Fibroblast of lung (primary cell): Measurements from ENCODE around the gene ENTPD3. TPM values are rescaled to one million over a fixed set of nuclear protein-coding genes. Genes with fewer than 3 reads are reported as not detected.

Experiments
- DNase-seq, 2 donors: peaks; one replicate each; pipeline versions ENCODE4 v3.0.0 to v3.0.0-alpha.2; 2010; ENCODE audit warnings: low read depth in 2 of 2
- H2AFZ ChIP-seq: 2 replicates; pipeline ENCODE4 v1.5.1; 2012; ENCODE audit warnings: low read length, control low read depth, inconsistent platforms
- H3K27ac ChIP-seq: 2 replicates; pipeline ENCODE4 v1.5.1; 2011; ENCODE audit warnings: low read length, control low read depth; ENCODE audit not compliant: insufficient read depth
- H3K27me3 ChIP-seq: 2 replicates; pipeline ENCODE4 v1.5.1; 2011; ENCODE audit warnings: mild to moderate bottlenecking, low read length; ENCODE audit not compliant: control insufficient read depth, insufficient read depth
- H3K36me3 ChIP-seq: 2 replicates; pipeline ENCODE4 v1.5.1; 2011; ENCODE audit warnings: low read length; ENCODE audit not compliant: control insufficient read depth, insufficient read depth
- H3K4me1 ChIP-seq: 2 replicates; pipeline ENCODE4 v1.5.1; 2011; ENCODE audit warnings: low read length; ENCODE audit not compliant: control insufficient read depth, insufficient read depth; ENCODE audit errors: extremely low read depth
- H3K4me2 ChIP-seq: 2 replicates; pipeline ENCODE4 v1.5.1; 2011; ENCODE audit warnings: low read length, control low read depth; ENCODE audit not compliant: insufficient read depth; ENCODE audit errors: extremely low read depth
- H3K4me3 ChIP-seq, 4 experiments: fragments of 200-600 bp in 1 of 4; sonication (generic) in 1 of 4; replicated peaks in 1 of 4; 2 replicates each; pipeline ENCODE4 v1.5.1; 2011 to 2016; ENCODE audit warnings: low read length in 4 of 4, low read depth in 3 of 4, mild to moderate bottlenecking in 3 of 4, control low read depth in 2 of 4, inconsistent platforms in 1 of 4, mixed read lengths in 1 of 4; ENCODE audit not compliant: insufficient read depth in 1 of 4; ENCODE audit errors: control extremely low read depth in 1 of 4
- H3K79me2 ChIP-seq: 2 replicates; pipeline ENCODE4 v1.5.1; 2012; ENCODE audit warnings: mild to moderate bottlenecking, low read length, inconsistent platforms; ENCODE audit not compliant: control insufficient read depth, insufficient read depth
- H3K9ac ChIP-seq: 2 replicates; pipeline ENCODE4 v1.5.1; 2011; ENCODE audit warnings: mild to moderate bottlenecking, low read length, control low read depth; ENCODE audit not compliant: insufficient read depth
- H3K9me3 ChIP-seq: 2 replicates; pipeline ENCODE4 v1.5.1; 2012; ENCODE audit warnings: low read depth, low read length; ENCODE audit not compliant: control insufficient read depth, insufficient read depth
- H4K20me1 ChIP-seq: 2 replicates; pipeline ENCODE4 v1.5.1; 2011; ENCODE audit warnings: low read length; ENCODE audit not compliant: control insufficient read depth, insufficient read depth; ENCODE audit errors: extremely low read depth
- EZH2 ChIP-seq: IDR thresholded peaks from 2 replicates; pipeline ENCODE4 v1.5.1; 2012; ENCODE audit warnings: low read length, control low read depth, mild to moderate bottlenecking; ENCODE audit errors: missing control alignments
- polyA plus RNA-seq, 2 donors: library from polyadenylated mRNA; depleted of rRNA in 1 of 2; stranded (reverse) in 1 of 2; unstranded in 1 of 2; fragments of >200 nt; gene quantifications; 2 replicates each; pipeline ENCODE4 v1.2.1, GENCODE V29; 2011 to 2012; ENCODE audit warnings: missing spikeins in 1 of 2
- total RNA-seq: library from RNA; depleted of rRNA; stranded (reverse); fragments of >200 nt; gene quantifications from 2 replicates; pipeline ENCODE4 v1.2.1, GENCODE V29; 2014
- TF ChIP-seq, protein P1 (sequence below), 2 donors: IDR thresholded peaks in 1 of 2; conservative IDR thresholded peaks in 1 of 2; 1 replicate in 1 of 2; 2 replicates in 1 of 2; pipeline ENCODE4 v1.5.1; 2011 to 2012; ENCODE audit warnings: low read length in 2 of 2, control low read depth in 1 of 2, inconsistent platforms in 1 of 2, low read depth in 1 of 2, mild to moderate bottlenecking in 1 of 2

The ENTPD3 gene
- total and polyA plus RNA-seq, 2 donors (not counting 1 experiment from before 2014, with no cell fraction given), result 0.05 TPM; not detected in 1

DNA sequence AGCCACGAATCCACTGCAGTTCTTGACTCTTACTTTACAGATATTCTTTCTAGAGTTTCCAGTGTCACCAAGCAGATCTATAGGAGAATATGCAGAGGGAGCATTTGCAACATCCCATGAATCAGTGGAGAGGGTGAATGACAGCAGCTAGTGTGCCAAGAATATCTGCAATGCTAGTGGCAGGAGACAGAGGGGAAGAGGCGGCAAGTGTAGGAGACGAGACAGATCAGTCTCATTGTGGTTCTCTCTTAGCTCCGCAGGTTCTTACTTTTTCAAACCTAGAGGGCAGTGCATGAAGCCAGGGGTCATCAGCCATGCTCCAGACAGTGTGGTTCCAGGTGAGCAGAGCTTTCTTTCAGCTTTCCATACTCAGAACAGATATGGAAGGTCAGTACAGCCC lies 90.7 kb downstream of the ENTPD3 start:
- Histone ChIP-seq H3K4me3 (peak overlapping the region; percentile 65 to 90 (median 71)), H3K36me3 (no peaks in the 10 kb centered on the region), H3K27me3 (no peaks in the 10 kb centered on the region), H4K20me1 (no peaks in the 10 kb centered on the region), H3K27ac (no peak overlapping the region), H3K9ac (no peak overlapping the region), H2AFZ (peak overlapping the region; percentile 84), H3K4me2 (peak overlapping the region; percentile 96), H3K79me2 (no peaks in the 10 kb centered on the region), H3K4me1 (peaks cover 2% of the 10 kb centered on the region), H3K9me3 (no peaks in the 10 kb centered on the region)
- no peak for TF ChIP-seq EZH2
- TF ChIP-seq, protein P1, sequence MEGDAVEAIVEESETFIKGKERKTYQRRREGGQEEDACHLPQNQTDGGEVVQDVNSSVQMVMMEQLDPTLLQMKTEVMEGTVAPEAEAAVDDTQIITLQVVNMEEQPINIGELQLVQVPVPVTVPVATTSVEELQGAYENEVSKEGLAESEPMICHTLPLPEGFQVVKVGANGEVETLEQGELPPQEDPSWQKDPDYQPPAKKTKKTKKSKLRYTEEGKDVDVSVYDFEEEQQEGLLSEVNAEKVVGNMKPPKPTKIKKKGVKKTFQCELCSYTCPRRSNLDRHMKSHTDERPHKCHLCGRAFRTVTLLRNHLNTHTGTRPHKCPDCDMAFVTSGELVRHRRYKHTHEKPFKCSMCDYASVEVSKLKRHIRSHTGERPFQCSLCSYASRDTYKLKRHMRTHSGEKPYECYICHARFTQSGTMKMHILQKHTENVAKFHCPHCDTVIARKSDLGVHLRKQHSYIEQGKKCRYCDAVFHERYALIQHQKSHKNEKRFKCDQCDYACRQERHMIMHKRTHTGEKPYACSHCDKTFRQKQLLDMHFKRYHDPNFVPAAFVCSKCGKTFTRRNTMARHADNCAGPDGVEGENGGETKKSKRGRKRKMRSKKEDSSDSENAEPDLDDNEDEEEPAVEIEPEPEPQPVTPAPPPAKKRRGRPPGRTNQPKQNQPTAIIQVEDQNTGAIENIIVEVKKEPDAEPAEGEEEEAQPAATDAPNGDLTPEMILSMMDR (conservative IDR thresholded peaks at IDR 0.05 in 1 of 2, IDR thresholded peaks at IDR 0.05 in 1 of 2; ENCODE audit: low read depth in 1 of 2, low read length in 2 of 2), result no peak
- no peak for DNase-seq

Other genes starting within 250 kb of the ENTPD3 start
- 20.0 and 24.8 TPM in 2 replicates for gene EIF1B, start 77.5 kb upstream of the ENTPD3 start, total RNA-seq
- 34.5 and 36.7 TPM in 2 replicates for gene EIF1B, start 77.5 kb upstream of the ENTPD3 start, polyA plus RNA-seq
- 314 and 493 TPM in 2 replicates for gene RPL14, start 70.2 kb downstream of the ENTPD3 start, total RNA-seq
- gene RPL14, start 70.2 kb downstream of the ENTPD3 start, polyA plus RNA-seq, result 658 and 704 TPM in 2 replicates
- 8.7 and 9.6 TPM in 2 replicates for gene ZNF619, start 89.9 kb downstream of the ENTPD3 start, total RNA-seq
- 3.2 and 4.2 TPM in 2 replicates for gene ZNF619, start 89.9 kb downstream of the ENTPD3 start, polyA plus RNA-seq
- gene ZNF620, start 118.9 kb downstream of the ENTPD3 start, total RNA-seq, result 1.3 and 1.5 TPM in 2 replicates
- 0.44 and 0.51 TPM in 2 replicates for gene ZNF620, start 118.9 kb downstream of the ENTPD3 start, polyA plus RNA-seq
- 14.6 and 23.3 TPM in 2 replicates for gene ZNF621, start 137.8 kb downstream of the ENTPD3 start, total RNA-seq
- 18.8 and 23.1 TPM in 2 replicates for gene ZNF621, start 137.8 kb downstream of the ENTPD3 start, polyA plus RNA-seq